ENCODE measurements around the gene C1S.

The C1S gene

DNA sequence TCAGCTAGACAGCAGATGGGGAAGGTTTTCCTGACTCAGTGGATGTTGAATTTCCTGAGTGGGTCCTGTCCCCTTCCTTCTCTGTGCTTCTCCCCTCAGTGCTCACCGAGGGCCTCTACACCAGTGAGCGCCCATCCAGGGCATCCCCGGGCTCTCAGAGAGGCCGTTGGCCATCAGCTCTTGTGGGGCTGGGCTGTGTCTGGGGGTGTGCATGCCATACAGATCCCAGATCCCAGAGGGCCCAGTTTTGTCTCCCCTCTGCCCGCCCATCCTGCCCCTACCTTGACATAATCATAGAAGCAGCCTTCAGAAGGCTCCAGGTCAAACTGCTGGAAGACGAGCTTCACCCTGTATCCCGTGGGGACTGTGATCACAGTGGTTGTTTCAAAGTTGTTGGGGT lies 30.7 kb downstream of the C1S start:
- Histone ChIP-seq H3K9ac (ENCODE audit: low read length) (peak overlapping the region; percentile 93), H3K4me2 (ENCODE audit: low read length, poor library complexity, severe bottlenecking) (no peak overlapping the region), H4K91ac (ENCODE audit: low read length) (no peak overlapping the region), H3K4me3 (ENCODE audit: insufficient read depth in 1 of 2, low read depth in 1 of 2, low read length in 2 of 2) (peak overlapping the region in 1 of 2 experiments; percentile 92), H4K8ac (ENCODE audit: low read length) (no peak overlapping the region), H3K14ac (ENCODE audit: low read length in 2 of 2) (no peak overlapping the region), H3K4me1 (ENCODE audit: control insufficient read depth, insufficient read depth, low read depth, low read length) (peaks cover 8% of the 10 kb centered on the region), H2BK12ac (ENCODE audit: low read length in 2 of 2) (peak overlapping the region; percentile 12 to 75), H3K79me1 (replicated peaks; ENCODE audit: low read length, poor library complexity, severe bottlenecking) (no peaks in the 10 kb centered on the region), H3K36me3 (ENCODE audit: control insufficient read depth in 1 of 2, insufficient read depth in 2 of 2, low read depth in 1 of 2, low read length in 2 of 2) (peaks cover 0 to 44% of the 10 kb centered on the region in 2 experiments), H3K4ac (ENCODE audit: low read depth in 1 of 2, low read length in 2 of 2) (peak overlapping the region in 1 of 2 experiments; percentile 51), H2BK15ac (ENCODE audit: low read depth, poor library complexity, severe bottlenecking) (no peak overlapping the region), H2BK120ac (ENCODE audit: low read depth, low read length) (peak overlapping the region; percentile 7), H3K27me3 (ENCODE audit: control insufficient read depth in 1 of 2, insufficient read depth in 1 of 2, low read length in 2 of 2) (peaks cover 0 to 5% of the 10 kb centered on the region in 2 experiments), H3K23ac (ENCODE audit: low read length in 2 of 2) (no peak overlapping the region), H2AK5ac (ENCODE audit: low read length, severe bottlenecking) (peak overlapping the region; percentile 50), H2AFZ (ENCODE audit: low read depth, low read length) (no peak overlapping the region), H3K18ac (ENCODE audit: low read depth in 1 of 2, low read length in 2 of 2) (peak overlapping the region; percentile 34 to 62), H3K27ac (ENCODE audit: low read length, poor library complexity, severe bottlenecking) (no peak overlapping the region), H3K9me3 (ENCODE audit: control insufficient read depth, low read length) (no peaks in the 10 kb centered on the region), H2BK5ac (ENCODE audit: low read depth, low read length, poor library complexity, severe bottlenecking) (no peak overlapping the region)
- WGBS: 91% methylated on average over 2 of the region's 7 CpGs
- no peak for DNase-seq

DNA sequence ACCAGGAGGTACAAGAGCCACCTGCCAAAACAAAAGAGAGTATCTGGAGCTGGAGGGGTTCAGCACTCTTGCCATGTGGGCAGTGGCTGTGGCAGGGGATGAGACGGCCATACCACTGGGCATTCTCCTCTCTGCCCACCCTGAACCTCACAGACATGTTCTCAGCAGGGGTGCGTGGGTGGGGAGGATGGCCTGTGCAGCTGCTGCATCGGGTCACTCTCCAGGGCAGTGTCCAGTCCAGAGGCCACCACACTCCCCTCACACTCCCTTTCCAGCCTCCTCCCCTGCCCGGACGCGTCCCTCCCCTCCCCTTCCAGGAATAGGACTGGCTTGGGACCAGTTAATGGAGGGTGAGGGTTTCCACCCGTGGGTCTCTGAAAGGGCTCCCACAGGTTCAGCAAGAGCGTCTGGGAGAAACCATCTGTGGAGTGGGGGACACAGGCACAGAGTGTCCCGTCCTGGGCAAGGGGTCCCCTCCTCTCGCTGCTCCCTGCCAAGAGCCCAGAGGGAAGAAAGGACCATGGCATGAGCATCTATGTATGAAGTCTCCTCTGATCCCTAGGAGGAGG lies 31.2 kb downstream of the C1S start:
- Histone ChIP-seq H2BK15ac (ENCODE audit: low read depth, poor library complexity, severe bottlenecking) (peak overlapping the region; percentile 94), H3K14ac (ENCODE audit: low read length in 2 of 2) (peak overlapping the region in 1 of 2 experiments; percentile 84), H2AK5ac (ENCODE audit: low read length, severe bottlenecking) (peak overlapping the region; percentile 50), H4K91ac (ENCODE audit: low read length) (peak overlapping the region; percentile 94), H3K4ac (ENCODE audit: low read depth in 1 of 2, low read length in 2 of 2) (peak overlapping the region; percentile 56 to 80), H3K4me3 (ENCODE audit: insufficient read depth in 1 of 2, low read depth in 1 of 2, low read length in 2 of 2) (peak overlapping the region in 1 of 2 experiments; percentile 92), H3K23ac (ENCODE audit: low read length in 2 of 2) (no peak overlapping the region), H3K27ac (ENCODE audit: low read length, poor library complexity, severe bottlenecking) (no peak overlapping the region), H4K8ac (ENCODE audit: low read length) (peak overlapping the region; percentile 33), H2BK12ac (ENCODE audit: low read length in 2 of 2) (peak overlapping the region; percentile 75 to 93), H3K9me3 (ENCODE audit: control insufficient read depth, low read length) (no peaks in the 10 kb centered on the region), H3K36me3 (ENCODE audit: control insufficient read depth in 1 of 2, insufficient read depth in 2 of 2, low read depth in 1 of 2, low read length in 2 of 2) (peaks cover 3 to 43% of the 10 kb centered on the region in 2 experiments), H2BK5ac (ENCODE audit: low read depth, low read length, poor library complexity, severe bottlenecking) (no peak overlapping the region), H2BK120ac (ENCODE audit: low read depth, low read length) (peak overlapping the region; percentile 7), H2AFZ (ENCODE audit: low read depth, low read length) (peak overlapping the region; percentile 48), H3K9ac (ENCODE audit: low read length) (peak overlapping the region; percentile 93), H3K18ac (ENCODE audit: low read depth in 1 of 2, low read length in 2 of 2) (peak overlapping the region; percentile 62 to 87), H3K79me1 (replicated peaks; ENCODE audit: low read length, poor library complexity, severe bottlenecking) (no peaks in the 10 kb centered on the region), H3K4me1 (ENCODE audit: control insufficient read depth, insufficient read depth, low read depth, low read length) (peaks cover 8% of the 10 kb centered on the region), H3K27me3 (ENCODE audit: control insufficient read depth in 1 of 2, insufficient read depth in 1 of 2, low read length in 2 of 2) (peaks cover 0 to 5% of the 10 kb centered on the region in 2 experiments), H3K4me2 (ENCODE audit: low read length, poor library complexity, severe bottlenecking) (no peak overlapping the region)
- 85% methylated on average over 7 of the region's 10 CpGs for WGBS
- DNase-seq: no peak

DNA sequence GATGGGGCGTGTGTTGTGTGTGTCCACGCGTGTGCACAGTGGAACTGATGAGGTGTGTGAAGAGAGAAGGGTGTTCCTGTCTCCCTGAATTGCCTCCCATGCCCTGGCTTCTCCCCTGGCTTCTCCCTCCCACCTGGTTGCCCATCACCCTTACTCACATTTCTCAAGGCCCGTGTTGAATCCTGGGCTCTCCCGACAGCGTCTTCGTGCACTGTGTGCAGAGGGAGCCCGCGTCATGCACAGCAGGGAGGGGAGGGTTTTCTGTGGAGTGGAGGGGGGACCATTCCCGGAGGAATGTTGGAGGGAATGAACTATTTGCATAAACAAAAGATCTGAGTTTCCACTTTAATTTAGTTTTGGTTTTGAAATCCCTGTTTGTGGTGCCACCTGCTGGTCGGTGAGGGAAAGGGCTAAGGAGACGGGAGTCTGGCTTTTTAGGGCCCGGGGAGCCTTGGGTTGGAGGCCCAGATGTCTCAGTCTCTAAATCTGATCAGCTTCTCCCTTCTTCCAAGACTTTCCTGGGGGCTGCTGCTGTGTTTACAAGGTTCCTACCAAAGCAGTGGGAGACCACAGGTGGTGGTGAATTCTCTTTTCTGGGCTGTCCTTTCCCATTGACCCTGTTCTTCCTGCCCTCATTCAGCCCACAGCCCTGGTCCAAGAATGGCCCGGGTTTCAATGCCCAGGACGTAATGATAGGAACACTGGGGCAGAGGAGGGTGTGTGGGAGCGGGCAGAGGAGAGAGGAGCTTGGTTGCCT lies 31.9 kb downstream of the C1S start, which contains the start of gene C1R:
C1R (minus strand) TSS at position 217 of the 757 bp plus-strand sequence; CDS start at position 160, 57 bp downstream.
- peak within 1 kb of the TSS; percentile 48 for H3K4me2 ChIP-seq (ENCODE audit: low read length, poor library complexity, severe bottlenecking)
- peaks cover 0 to 5% of the 10 kb centered on the region in 2 experiments for H3K27me3 ChIP-seq (ENCODE audit: control insufficient read depth in 1 of 2, insufficient read depth in 1 of 2, low read length in 2 of 2)
- WGBS: 27% methylated on average over 13 of the region's 16 CpGs
- peak within 1 kb of the TSS; percentile 68 to 87 for H3K18ac ChIP-seq (ENCODE audit: low read depth in 1 of 2, low read length in 2 of 2)
- no peaks in the 10 kb centered on the region for H3K79me1 ChIP-seq (replicated peaks; ENCODE audit: low read length, poor library complexity, severe bottlenecking)
- peak within 1 kb of the TSS; percentile 94 for H4K91ac ChIP-seq (ENCODE audit: low read length)
- H3K36me3 ChIP-seq (ENCODE audit: control insufficient read depth in 1 of 2, insufficient read depth in 2 of 2, low read depth in 1 of 2, low read length in 2 of 2): peaks cover 6 to 40% of the 10 kb centered on the region in 2 experiments
- peak within 1 kb of the TSS; percentile 50 for H2AK5ac ChIP-seq (ENCODE audit: low read length, severe bottlenecking)
- peak; percentile 89 for DNase-seq
- H2BK15ac ChIP-seq (ENCODE audit: low read depth, poor library complexity, severe bottlenecking): peak within 1 kb of the TSS; percentile 94
- H3K14ac ChIP-seq (ENCODE audit: low read length in 2 of 2): peak within 1 kb of the TSS in 1 of 2 experiments; percentile 84
- H3K9ac ChIP-seq (ENCODE audit: low read length): peak within 1 kb of the TSS; percentile 93
- H2BK12ac ChIP-seq (ENCODE audit: low read length in 2 of 2): peak within 1 kb of the TSS; percentile 75 to 93
- H3K27ac ChIP-seq (ENCODE audit: low read length, poor library complexity, severe bottlenecking): no peak within 1 kb of the TSS
- peak within 1 kb of the TSS; percentile 7 for H2BK120ac ChIP-seq (ENCODE audit: low read depth, low read length)
- H3K9me3 ChIP-seq (ENCODE audit: control insufficient read depth, low read length): no peaks in the 10 kb centered on the region
- H2AFZ ChIP-seq (ENCODE audit: low read depth, low read length): peak within 1 kb of the TSS; percentile 48
- H3K4me3 ChIP-seq (ENCODE audit: insufficient read depth in 1 of 2, low read depth in 1 of 2, low read length in 2 of 2): peak within 1 kb of the TSS in 1 of 2 experiments; percentile 92
- H2BK5ac ChIP-seq (ENCODE audit: low read depth, low read length, poor library complexity, severe bottlenecking): no peak within 1 kb of the TSS
- peak within 1 kb of the TSS; percentile 75 to 80 for H3K4ac ChIP-seq (ENCODE audit: low read depth in 1 of 2, low read length in 2 of 2)
- peak within 1 kb of the TSS; percentile 47 for H4K8ac ChIP-seq (ENCODE audit: low read length)
- H3K23ac ChIP-seq (ENCODE audit: low read length in 2 of 2): no peak within 1 kb of the TSS
- H3K4me1 ChIP-seq (ENCODE audit: control insufficient read depth, insufficient read depth, low read depth, low read length): peaks cover 8% of the 10 kb centered on the region

DNA sequence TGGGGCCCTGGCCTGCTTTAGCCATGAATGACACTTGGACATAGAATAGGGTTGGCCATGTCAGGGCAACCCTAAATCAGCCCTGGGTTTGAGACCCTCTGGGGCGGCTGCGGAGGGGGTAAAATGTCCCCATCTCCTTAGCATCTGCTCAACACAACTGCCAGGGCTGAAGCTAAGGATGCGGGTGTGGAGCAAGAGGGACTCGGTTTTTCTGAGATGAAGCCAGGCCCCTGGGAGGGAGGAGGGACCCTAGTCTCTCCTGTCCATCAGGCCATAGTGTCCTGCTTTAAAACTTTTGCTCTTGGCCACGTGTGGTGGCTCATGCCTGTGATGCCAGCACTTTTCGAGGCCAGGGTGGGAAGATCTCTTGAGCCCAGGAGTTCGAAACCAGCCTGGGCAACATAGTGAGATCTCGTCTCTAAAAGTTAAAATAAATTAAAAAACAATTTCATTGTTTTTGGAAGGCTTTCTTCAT lies 32.5 kb downstream of the C1S start:
- H2AFZ ChIP-seq (ENCODE audit: low read depth, low read length): no peak overlapping the region
- H3K4me1 ChIP-seq (ENCODE audit: control insufficient read depth, insufficient read depth, low read depth, low read length): peaks cover 8% of the 10 kb centered on the region
- H3K4ac ChIP-seq (ENCODE audit: low read depth in 1 of 2, low read length in 2 of 2): peak overlapping the region; percentile 73 to 75
- H3K9ac ChIP-seq (ENCODE audit: low read length): peak overlapping the region; percentile 93
- H4K91ac ChIP-seq (ENCODE audit: low read length): peak overlapping the region; percentile 81
- no peak overlapping the region for H3K27ac ChIP-seq (ENCODE audit: low read length, poor library complexity, severe bottlenecking)
- H3K36me3 ChIP-seq (ENCODE audit: control insufficient read depth in 1 of 2, insufficient read depth in 2 of 2, low read depth in 1 of 2, low read length in 2 of 2): peaks cover 10 to 38% of the 10 kb centered on the region in 2 experiments
- peak overlapping the region; percentile 15 for H2BK15ac ChIP-seq (ENCODE audit: low read depth, poor library complexity, severe bottlenecking)
- peak overlapping the region in 1 of 2 experiments; percentile 92 for H3K4me3 ChIP-seq (ENCODE audit: insufficient read depth in 1 of 2, low read depth in 1 of 2, low read length in 2 of 2)
- H3K27me3 ChIP-seq (ENCODE audit: control insufficient read depth in 1 of 2, insufficient read depth in 1 of 2, low read length in 2 of 2): peaks cover 0 to 5% of the 10 kb centered on the region in 2 experiments
- no peak overlapping the region for H3K14ac ChIP-seq (ENCODE audit: low read length in 2 of 2)
- H3K4me2 ChIP-seq (ENCODE audit: low read length, poor library complexity, severe bottlenecking): no peak overlapping the region
- no peak overlapping the region for H2BK5ac ChIP-seq (ENCODE audit: low read depth, low read length, poor library complexity, severe bottlenecking)
- no peaks in the 10 kb centered on the region for H3K9me3 ChIP-seq (ENCODE audit: control insufficient read depth, low read length)
- no peaks in the 10 kb centered on the region for H3K79me1 ChIP-seq (replicated peaks; ENCODE audit: low read length, poor library complexity, severe bottlenecking)
- DNase-seq: no peak
- H2AK5ac ChIP-seq (ENCODE audit: low read length, severe bottlenecking): no peak overlapping the region
- H4K8ac ChIP-seq (ENCODE audit: low read length): peak overlapping the region; percentile 47
- no peak overlapping the region for H2BK120ac ChIP-seq (ENCODE audit: low read depth, low read length)
- 82% methylated on average over 7 of the region's 8 CpGs for WGBS
- H2BK12ac ChIP-seq (ENCODE audit: low read length in 2 of 2): peak overlapping the region; percentile 44 to 89
- H3K18ac ChIP-seq (ENCODE audit: low read depth in 1 of 2, low read length in 2 of 2): peak overlapping the region; percentile 68 to 69
- H3K23ac ChIP-seq (ENCODE audit: low read length in 2 of 2): no peak overlapping the region
